Measurements from ENCODE around the gene CARD9.

DNA sequence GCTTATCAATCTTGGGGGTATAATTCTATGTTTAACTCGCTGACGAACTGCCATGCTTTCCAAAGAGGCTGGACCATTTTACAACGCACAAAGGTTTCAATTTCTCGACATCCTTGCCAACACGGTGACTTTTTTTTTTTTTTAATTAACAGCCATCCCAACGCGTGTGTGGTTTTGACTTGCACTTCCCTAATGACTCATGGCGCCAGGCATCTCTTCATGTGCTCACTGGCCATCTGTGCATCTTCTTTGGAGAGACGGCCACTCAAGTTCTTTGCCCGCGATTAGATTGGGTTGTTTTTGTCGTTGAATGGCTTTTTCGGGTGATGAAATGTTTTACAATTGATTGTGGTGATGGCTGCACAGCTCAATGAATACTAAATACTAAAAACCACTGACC is 12.5 kb upstream of the CARD9 start:
- TF ChIP-seq, protein P1, sequence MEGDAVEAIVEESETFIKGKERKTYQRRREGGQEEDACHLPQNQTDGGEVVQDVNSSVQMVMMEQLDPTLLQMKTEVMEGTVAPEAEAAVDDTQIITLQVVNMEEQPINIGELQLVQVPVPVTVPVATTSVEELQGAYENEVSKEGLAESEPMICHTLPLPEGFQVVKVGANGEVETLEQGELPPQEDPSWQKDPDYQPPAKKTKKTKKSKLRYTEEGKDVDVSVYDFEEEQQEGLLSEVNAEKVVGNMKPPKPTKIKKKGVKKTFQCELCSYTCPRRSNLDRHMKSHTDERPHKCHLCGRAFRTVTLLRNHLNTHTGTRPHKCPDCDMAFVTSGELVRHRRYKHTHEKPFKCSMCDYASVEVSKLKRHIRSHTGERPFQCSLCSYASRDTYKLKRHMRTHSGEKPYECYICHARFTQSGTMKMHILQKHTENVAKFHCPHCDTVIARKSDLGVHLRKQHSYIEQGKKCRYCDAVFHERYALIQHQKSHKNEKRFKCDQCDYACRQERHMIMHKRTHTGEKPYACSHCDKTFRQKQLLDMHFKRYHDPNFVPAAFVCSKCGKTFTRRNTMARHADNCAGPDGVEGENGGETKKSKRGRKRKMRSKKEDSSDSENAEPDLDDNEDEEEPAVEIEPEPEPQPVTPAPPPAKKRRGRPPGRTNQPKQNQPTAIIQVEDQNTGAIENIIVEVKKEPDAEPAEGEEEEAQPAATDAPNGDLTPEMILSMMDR (IDR thresholded peaks at IDR 0.05; ENCODE audit: control extremely low read depth in 1 of 3, insufficient read depth in 1 of 3, low read depth in 1 of 3, low read length in 3 of 3), result no peak
- TF ChIP-seq FOSL1 (IDR thresholded peaks at IDR 0.05; ENCODE audit: insufficient read depth, low read depth, low read length) (no peak), GTF2F1 (IDR thresholded peaks at IDR 0.05; ENCODE audit: borderline replicate concordance, low read depth, low read length) (no peak), EZH2 (IDR thresholded peaks at IDR 0.05; ENCODE audit: low read depth, low read length, severe bottlenecking) (no peak), KDM5A (IDR thresholded peaks at IDR 0.05; ENCODE audit: low read length) (no peak), TCF12 (IDR thresholded peaks at IDR 0.05; ENCODE audit: low read depth, low read length) (no peak), ZNF274 (IDR thresholded peaks at IDR 0.05; ENCODE audit: borderline replicate concordance, extremely low read depth, low read length) (no peak), TAF1 (IDR thresholded peaks at IDR 0.05; ENCODE audit: low read depth, low read length) (no peak), YY1 (IDR thresholded peaks at IDR 0.05; ENCODE audit: low read depth, low read length) (no peak), POLR2A (IDR thresholded peaks at IDR 0.05; ENCODE audit: control extremely low read depth in 1 of 2, low read depth in 2 of 2, low read length in 2 of 2) (no peak)
- TF ChIP-seq, protein P2, sequence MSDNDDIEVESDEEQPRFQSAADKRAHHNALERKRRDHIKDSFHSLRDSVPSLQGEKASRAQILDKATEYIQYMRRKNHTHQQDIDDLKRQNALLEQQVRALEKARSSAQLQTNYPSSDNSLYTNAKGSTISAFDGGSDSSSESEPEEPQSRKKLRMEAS (IDR thresholded peaks at IDR 0.05), result no peak
